ENCODE measurements around the gene ZNF860.

The ZNF860 gene

GRCh38 chr3:31947671-31948091 is 33.9 kb upstream of the ZNF860 start:
- no peaks in the 10 kb centered on the region for H3K4me1 ChIP-seq (ENCODE audit: control insufficient read depth in 1 of 2, insufficient read depth in 1 of 2, low read depth in 1 of 2, low read length in 1 of 2)
- no peaks in the 10 kb centered on the region for H3K36me3 ChIP-seq
- H3K4me3 ChIP-seq (ENCODE audit: low read depth in 1 of 2, low read length in 1 of 2), result no peak overlapping the region
- H3K27ac ChIP-seq, result no peak overlapping the region
- no peak for TF ChIP-seq CTCF (IDR thresholded peaks at IDR 0.05)
- H3K27me3 ChIP-seq, result peaks cover 34% of the 10 kb centered on the region
- H3K9me3 ChIP-seq, result no peaks in the 10 kb centered on the region

DNA sequence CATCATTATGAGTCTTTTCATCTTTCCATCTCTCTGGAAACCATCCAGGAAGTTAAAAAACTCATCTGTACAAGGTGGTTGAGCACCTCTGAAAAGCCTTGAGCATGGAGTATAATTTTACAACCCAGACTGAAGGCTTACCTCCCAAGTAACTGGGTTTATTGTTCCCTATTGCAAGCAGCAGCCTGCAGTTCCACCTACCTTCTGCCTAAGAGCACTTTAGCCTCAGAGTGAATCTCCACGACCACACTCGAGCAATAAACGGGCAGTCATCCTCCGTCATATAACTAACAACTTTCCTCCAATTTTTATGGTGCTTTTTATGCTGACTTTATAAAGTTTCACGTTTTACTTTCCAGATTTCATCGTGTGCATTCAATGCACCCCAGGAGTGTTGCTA is 33.3 kb upstream of the ZNF860 start:
- no peak for TF ChIP-seq CTCF (IDR thresholded peaks at IDR 0.05)
- H3K4me3 ChIP-seq (ENCODE audit: low read depth in 1 of 2, low read length in 1 of 2), result no peak overlapping the region
- H3K36me3 ChIP-seq, result no peaks in the 10 kb centered on the region
- peaks cover 34% of the 10 kb centered on the region for H3K27me3 ChIP-seq
- no peaks in the 10 kb centered on the region for H3K9me3 ChIP-seq
- H3K4me1 ChIP-seq (ENCODE audit: control insufficient read depth in 1 of 2, insufficient read depth in 1 of 2, low read depth in 1 of 2, low read length in 1 of 2), result no peaks in the 10 kb centered on the region
- H3K27ac ChIP-seq, result no peak overlapping the region

DNA sequence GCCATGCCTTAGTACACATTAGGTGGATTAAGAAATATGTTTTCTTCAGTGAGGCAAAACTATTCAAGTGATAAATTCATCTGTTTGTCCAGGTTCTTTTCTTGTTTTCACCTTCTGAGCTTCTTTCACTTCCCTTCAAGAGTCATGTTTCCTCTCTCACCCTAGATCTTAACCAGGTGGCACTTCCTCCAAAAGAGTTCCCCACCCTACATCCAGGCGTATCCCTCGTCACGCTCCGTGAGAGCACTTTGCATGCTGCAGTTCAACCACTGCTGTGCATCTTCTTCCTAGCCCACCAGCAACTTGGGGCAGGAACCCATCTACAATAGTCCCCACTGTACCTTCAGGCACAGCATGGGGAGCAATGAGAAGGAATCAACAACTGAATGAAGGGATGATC is 29.3 kb upstream of the ZNF860 start:
- no peak overlapping the region for H3K27ac ChIP-seq
- no peak for TF ChIP-seq CTCF (IDR thresholded peaks at IDR 0.05)

DNA sequence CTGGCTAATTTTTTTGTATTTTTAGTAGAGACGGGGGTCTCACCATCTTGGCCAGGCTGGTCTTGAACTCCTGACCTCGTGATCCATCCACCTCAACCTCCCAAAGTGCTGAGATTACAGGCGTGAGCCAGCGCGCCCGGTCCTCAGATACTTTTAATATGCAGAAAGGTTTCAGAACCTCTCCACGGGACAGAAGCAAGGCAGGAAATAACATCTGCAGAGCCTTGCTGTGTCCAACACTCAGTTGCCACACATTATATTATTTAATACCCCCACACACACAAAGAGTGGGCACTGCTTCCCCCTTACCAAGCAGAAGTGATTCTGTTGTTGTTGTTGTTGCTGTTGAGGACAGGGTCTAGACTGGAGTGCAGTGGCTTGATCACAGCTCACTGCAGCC is 28.5 kb upstream of the ZNF860 start:
- Histone ChIP-seq H3K9me3 (no peaks in the 10 kb centered on the region), H3K27ac (no peak overlapping the region), H3K27me3 (peaks cover 16% of the 10 kb centered on the region), H3K4me1 (ENCODE audit: control insufficient read depth in 1 of 2, insufficient read depth in 1 of 2, low read depth in 1 of 2, low read length in 1 of 2) (no peaks in the 10 kb centered on the region), H3K4me3 (ENCODE audit: low read depth in 1 of 2, low read length in 1 of 2) (no peak overlapping the region), H3K36me3 (no peaks in the 10 kb centered on the region)
- TF ChIP-seq CTCF (IDR thresholded peaks at IDR 0.05), result no peak

More for the DNA sequence above, 29.3 kb upstream of the ZNF860 start:
- no peaks in the 10 kb centered on the region for H3K4me1 ChIP-seq (ENCODE audit: control insufficient read depth in 1 of 2, insufficient read depth in 1 of 2, low read depth in 1 of 2, low read length in 1 of 2)
- no peaks in the 10 kb centered on the region for H3K9me3 ChIP-seq
- H3K27me3 ChIP-seq, result peaks cover 25% of the 10 kb centered on the region
- H3K4me3 ChIP-seq (ENCODE audit: low read depth in 1 of 2, low read length in 1 of 2), result no peak overlapping the region
- no peaks in the 10 kb centered on the region for H3K36me3 ChIP-seq

DNA sequence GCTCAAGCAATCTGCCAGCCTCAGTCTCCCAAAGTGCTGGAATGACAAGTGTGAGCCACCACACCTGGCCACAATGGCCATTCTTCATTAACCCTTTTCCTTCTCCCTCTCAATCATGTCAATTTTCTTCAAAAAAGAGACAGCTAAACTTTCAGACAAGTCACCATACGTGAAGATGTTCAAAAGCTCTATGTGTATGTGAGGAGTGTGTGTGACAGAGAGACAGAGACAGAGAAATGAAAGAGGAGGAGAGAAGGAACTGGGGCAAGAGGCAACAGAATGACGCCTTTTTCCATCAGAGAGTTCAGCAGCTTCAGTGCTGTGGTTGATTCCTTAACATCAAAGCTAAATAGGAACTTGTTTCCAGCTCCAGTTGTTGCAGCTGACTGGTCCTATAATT is 27.9 kb upstream of the ZNF860 start:
- Histone ChIP-seq H3K36me3 (no peaks in the 10 kb centered on the region), H3K9me3 (no peaks in the 10 kb centered on the region), H3K27ac (no peak overlapping the region), H3K4me3 (ENCODE audit: low read depth in 1 of 2, low read length in 1 of 2) (no peak overlapping the region), H3K4me1 (ENCODE audit: control insufficient read depth in 1 of 2, insufficient read depth in 1 of 2, low read depth in 1 of 2, low read length in 1 of 2) (no peaks in the 10 kb centered on the region), H3K27me3 (peaks cover 12% of the 10 kb centered on the region)
- TF ChIP-seq CTCF (IDR thresholded peaks at IDR 0.05), result no peak

DNA sequence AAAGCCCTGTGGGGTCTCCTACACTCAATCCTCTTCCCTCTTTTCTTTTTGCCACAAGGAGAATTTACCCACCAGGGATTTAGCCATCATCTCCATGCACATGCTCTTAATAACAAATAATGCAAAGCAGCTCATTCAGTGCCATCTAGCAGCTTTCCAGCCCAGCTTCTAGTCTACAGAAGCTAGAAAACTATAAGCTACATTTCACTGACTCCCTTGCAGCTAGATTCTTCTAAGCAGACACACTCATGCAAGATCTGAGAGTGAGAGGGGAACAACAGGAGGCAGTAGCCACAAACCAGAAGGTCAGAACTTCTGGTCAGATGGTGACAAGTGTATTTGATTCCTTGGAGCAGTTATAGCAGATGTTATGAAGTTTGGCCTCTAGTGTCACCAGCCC is 26.0 kb upstream of the ZNF860 start:
- no peaks in the 10 kb centered on the region for H3K4me1 ChIP-seq (ENCODE audit: control insufficient read depth in 1 of 2, insufficient read depth in 1 of 2, low read depth in 1 of 2, low read length in 1 of 2)
- no peak for TF ChIP-seq CTCF (IDR thresholded peaks at IDR 0.05)
- no peaks in the 10 kb centered on the region for H3K36me3 ChIP-seq
- no peak overlapping the region for H3K27ac ChIP-seq
- H3K9me3 ChIP-seq, result no peaks in the 10 kb centered on the region
- peaks cover 23% of the 10 kb centered on the region for H3K27me3 ChIP-seq
- no peak overlapping the region for H3K4me3 ChIP-seq (ENCODE audit: low read depth in 1 of 2, low read length in 1 of 2)

Data from neutrophil (primary cell).